Pancreas (tissue), 10 donors: Measurements from ENCODE around the gene C20orf96. TPM values are rescaled to one million over a fixed set of nuclear protein-coding genes. Genes with fewer than 3 reads are reported as not detected.
"Not testable (repeated sequence)": the region's sequence is repeated elsewhere in the genome, so short reads cannot be mapped to it uniquely, and the experiment has no call there.

Experiments used
- ATAC-seq, 4 donors: fragments of 200-7000 bp; cut with Tn5 transposase; one replicate each; pipeline versions ENCODE4 v1.8.0 to v1.9.1; 2020; ENCODE audit warnings: mild to moderate bottlenecking in 4 of 4, moderate library complexity in 4 of 4
- DNase-seq, 6 donors: peaks; one replicate each; pipeline ENCODE4 v3.0.0-alpha.2; 2020
- FAIRE-seq: peaks from 2 replicates; lab custom pipeline; 2012; peaks lifted over from hg19 to GRCh38; lab: Jason Lieb, UNC
- H3K27ac ChIP-seq, 4 donors: fragments of 200-600 bp; sonication (generic); 1 replicate in 3 of 4; 2 replicates in 1 of 4; pipeline versions ENCODE4 v1.5.0 to v1.8.0; 2020
- H3K27me3 ChIP-seq, 4 donors: fragments of 200-600 bp; one replicate each; pipeline ENCODE4 v1.8.0; 2021
- H3K36me3 ChIP-seq, 3 donors: fragments of 200-600 bp; sonication (generic) in 1 of 3; one replicate each; pipeline versions ENCODE4 v1.5.0 to v1.8.0; 2020 to 2021
- H3K4me1 ChIP-seq, 3 donors: fragments of 200-600 bp; one replicate each; pipeline ENCODE4 v1.8.0; 2021
- H3K4me3 ChIP-seq, 4 donors: fragments of 200-600 bp; sonication (generic) in 2 of 4; one replicate each; pipeline versions ENCODE4 v1.5.0 to v1.8.0; 2020 to 2021
- H3K9me3 ChIP-seq, 4 donors: fragments of 200-600 bp; one replicate each; pipeline ENCODE4 v1.8.0; 2021
- CTCF ChIP-seq, 4 donors: fragments of 200-600 bp; sonication (generic) in 3 of 4; IDR thresholded peaks; one replicate each; pipeline versions ENCODE4 v1.5.0 to v1.8.0; 2021; ENCODE audit warnings: antibody characterized with exemption in 4 of 4
- WGBS, 2 donors: extraction: QIAGEN DNeasy Blood & Tissue Kit; methylation state at CpG; one replicate each; pipeline ENCODE4 v1.1.7; 2013; 5-methylcytosine and 5-hydroxymethylcytosine counted together
- intact Hi-C, 3 donors: fragments of 100-400 bp; cut with DNase I; formaldehyde crosslinking; loops; one replicate each; pipeline versions ENCODE4 v1.11.1 to v1.14.2; 2022
- polyA plus RNA-seq, 2 donors: library from polyadenylated mRNA; stranded (reverse); fragments of 200-250 nt; gene quantifications; one replicate each; pipeline ENCODE4 v1.2.3, GENCODE V29; 2013
- total RNA-seq, 6 donors: library from RNA; stranded (reverse); fragmentation: NEBNext Ultra II Directional in 4 of 6; extraction: Animal tissue kit (Norgen Biotek cat#: 25700) in 4 of 6; gene quantifications; one replicate each; pipeline versions ENCODE4 v1.2.1 to v1.2.4, GENCODE V29; 2021 to 2023
- donor health status: healthy with polysubstance abuse.
- donor health status: DM: no; HTN: no; CAD: no; lungs with moderate emphysema.
- donor health status: DM: no; HTN: no; CAD: no.
- donor health status: control.
- donor health status: control.
- donor health status: Bipolar disorder and iron deficiency.
- donor health status: DM: yes; HTN: yes; CAD: no.
- donor health status: DM: no; HTN: no; CAD: no.
- donor health status: DM: no; HTN: no; CAD: no.
- donor health status: DM: yes; HTN: yes; CAD: no.

C20orf96 gene
- total and polyA plus RNA-seq, 8 donors = 2.5 to 6.8 (median 4.0) TPM

DNA sequence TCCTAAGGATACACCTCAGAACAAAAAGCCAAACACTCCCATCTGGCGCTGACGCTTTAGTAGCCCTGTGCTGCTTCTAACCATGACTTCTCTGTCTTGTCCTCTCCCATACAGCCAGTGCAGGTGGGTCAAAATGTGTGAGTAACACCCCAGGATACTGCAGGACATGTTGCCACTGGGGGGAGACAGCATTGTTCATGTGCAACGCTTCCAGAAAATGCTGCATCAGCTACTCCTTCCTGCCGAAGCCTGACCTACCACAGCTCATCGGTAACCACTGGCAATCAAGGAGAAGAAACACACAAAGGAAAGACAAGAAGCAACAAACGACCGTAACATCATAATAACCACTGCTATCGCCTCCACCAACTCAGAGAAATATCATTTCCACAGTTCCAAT, 31.6 kb downstream of the C20orf96 start:
- WGBS, 2 donors = 45 to 56% methylated on average over 8 of the region's 8 CpGs
- intact Hi-C loops = no loop called here

GRCh38 chr20:258269-258858, 32.2 kb downstream of the C20orf96 start:
- TF ChIP-seq CTCF (IDR thresholded peaks at IDR 0.05) = no peak
- Histone ChIP-seq H3K4me1 (no peaks in the 10 kb centered on the region), H3K9me3 (no peaks in the 10 kb centered on the region), H3K36me3 (no peaks in the 10 kb centered on the region), H3K27ac (no peak overlapping the region), H3K27me3 (no peaks in the 10 kb centered on the region), H3K4me3 (no peak overlapping the region)
- DNase-seq (no peak), ATAC-seq (no peak), FAIRE-seq (no peak)
- WGBS, 2 donors = 45 to 48% methylated on average over 4 of the region's 4 CpGs
- intact Hi-C loops = no loop called here

More for the DNA sequence above, 31.6 kb downstream of the C20orf96 start:
- no peak for DNase-seq
- no peak for FAIRE-seq
- no peak overlapping the region for H3K27ac ChIP-seq
- no peaks in the 10 kb centered on the region for H3K9me3 ChIP-seq
- H3K4me1 ChIP-seq = no peaks in the 10 kb centered on the region
- TF ChIP-seq CTCF (IDR thresholded peaks at IDR 0.05) = no peak
- ATAC-seq = peak in 1 of 4 donors; percentile 37
- H3K4me3 ChIP-seq = no peak overlapping the region
- no peaks in the 10 kb centered on the region for H3K36me3 ChIP-seq
- no peaks in the 10 kb centered on the region for H3K27me3 ChIP-seq

GRCh38 chr20:257419-257818, 33.1 kb downstream of the C20orf96 start, which contains the start of gene DEFB132:
TSS of gene DEFB132 (plus strand) at chr20:257724. CDS start at chr20:257779, 55 bp downstream.
- no peak for FAIRE-seq
- H3K27me3 ChIP-seq = peaks cover 0 to 2% (median 0%) of the 10 kb centered on the region in 4 donors
- H3K36me3 ChIP-seq = no peaks in the 10 kb centered on the region
- H3K4me1 ChIP-seq = no peaks in the 10 kb centered on the region
- intact Hi-C loops = no loop called here
- no peak within 1 kb of the TSS for H3K4me3 ChIP-seq
- WGBS, 2 donors = 12 to 16% methylated on average over 7 of the region's 7 CpGs
- no peak within 1 kb of the TSS for H3K27ac ChIP-seq
- peak; percentile 22 to 86 (median 63) for ATAC-seq
- no peaks in the 10 kb centered on the region for H3K9me3 ChIP-seq
- DNase-seq = peak in 1 of 6 donors; percentile 25
- no peak for TF ChIP-seq CTCF (IDR thresholded peaks at IDR 0.05)

DNA sequence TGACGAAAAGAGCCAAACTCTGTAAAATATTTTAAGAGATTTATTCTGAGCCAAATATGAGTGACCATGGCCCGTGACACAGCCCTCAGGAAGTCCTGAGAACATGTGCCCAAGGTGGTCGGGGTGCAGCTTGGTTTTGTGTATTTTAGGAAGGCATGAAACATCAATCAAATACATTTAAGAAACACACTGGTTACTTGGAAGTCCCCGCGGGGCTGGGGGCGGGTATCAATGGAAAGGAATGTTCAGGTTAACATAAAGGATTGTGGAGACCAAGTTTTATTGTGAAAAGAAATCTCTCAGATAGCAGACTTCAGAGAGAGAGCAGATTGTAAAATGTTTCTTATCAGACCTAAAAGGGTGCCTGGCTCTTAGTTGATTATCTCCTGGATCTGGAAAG, 37.1 kb downstream of the C20orf96 start:
- WGBS, 2 donors = 40 to 57% methylated on average over 6 of the region's 6 CpGs
- H3K27ac ChIP-seq, intact Hi-C loops, H3K4me1 ChIP-seq, H3K4me3 ChIP-seq, ATAC-seq, H3K9me3 ChIP-seq, FAIRE-seq, DNase-seq, H3K36me3 ChIP-seq, H3K27me3 ChIP-seq: not testable (repeated sequence)

GRCh38 chr20:252801-253200, 37.7 kb downstream of the C20orf96 start:
- intact Hi-C loops = no loop called here
- DNase-seq = no peak
- no peak for TF ChIP-seq CTCF (IDR thresholded peaks at IDR 0.05)
- 79 to 96% methylated on average over 2 of the region's 2 CpGs for WGBS, 2 donors
- Histone ChIP-seq H3K4me3 (no peak overlapping the region), H3K27me3 (peaks cover 0 to 4% (median 0%) of the 10 kb centered on the region in 4 donors), H3K36me3 (no peaks in the 10 kb centered on the region), H3K27ac (no peak overlapping the region), H3K4me1 (no peaks in the 10 kb centered on the region), H3K9me3 (no peaks in the 10 kb centered on the region)
- no peak for ATAC-seq
- FAIRE-seq = no peak
